NCI-H2196 (cell line): ENCODE data around the gene ATOSB.
"Not testable (repeated sequence)": the region's sequence is repeated elsewhere in the genome, so short reads cannot be mapped to it uniquely, and the experiment has no call there.

Experiments used
- DNase-seq: peaks from one replicate; lab custom pipeline; 2025; ENCODE audit not compliant: unreplicated experiment; lab: John Stamatoyannopoulos, UW

The ATOSB gene, protein sequence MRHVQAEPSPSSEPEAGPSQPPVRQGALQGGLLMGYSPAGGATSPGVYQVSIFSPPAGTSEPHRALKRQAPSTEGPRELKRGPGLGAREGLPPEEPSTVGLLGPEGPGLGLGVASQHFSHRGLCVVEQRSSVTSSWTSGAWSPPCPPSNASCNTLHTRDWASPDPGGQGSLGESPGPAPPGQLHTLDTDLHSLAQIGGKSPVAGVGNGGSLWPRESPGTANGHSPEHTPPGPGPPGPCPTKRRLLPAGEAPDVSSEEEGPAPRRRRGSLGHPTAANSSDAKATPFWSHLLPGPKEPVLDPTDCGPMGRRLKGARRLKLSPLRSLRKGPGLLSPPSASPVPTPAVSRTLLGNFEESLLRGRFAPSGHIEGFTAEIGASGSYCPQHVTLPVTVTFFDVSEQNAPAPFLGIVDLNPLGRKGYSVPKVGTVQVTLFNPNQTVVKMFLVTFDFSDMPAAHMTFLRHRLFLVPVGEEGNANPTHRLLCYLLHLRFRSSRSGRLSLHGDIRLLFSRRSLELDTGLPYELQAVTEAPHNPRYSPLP

DNA sequence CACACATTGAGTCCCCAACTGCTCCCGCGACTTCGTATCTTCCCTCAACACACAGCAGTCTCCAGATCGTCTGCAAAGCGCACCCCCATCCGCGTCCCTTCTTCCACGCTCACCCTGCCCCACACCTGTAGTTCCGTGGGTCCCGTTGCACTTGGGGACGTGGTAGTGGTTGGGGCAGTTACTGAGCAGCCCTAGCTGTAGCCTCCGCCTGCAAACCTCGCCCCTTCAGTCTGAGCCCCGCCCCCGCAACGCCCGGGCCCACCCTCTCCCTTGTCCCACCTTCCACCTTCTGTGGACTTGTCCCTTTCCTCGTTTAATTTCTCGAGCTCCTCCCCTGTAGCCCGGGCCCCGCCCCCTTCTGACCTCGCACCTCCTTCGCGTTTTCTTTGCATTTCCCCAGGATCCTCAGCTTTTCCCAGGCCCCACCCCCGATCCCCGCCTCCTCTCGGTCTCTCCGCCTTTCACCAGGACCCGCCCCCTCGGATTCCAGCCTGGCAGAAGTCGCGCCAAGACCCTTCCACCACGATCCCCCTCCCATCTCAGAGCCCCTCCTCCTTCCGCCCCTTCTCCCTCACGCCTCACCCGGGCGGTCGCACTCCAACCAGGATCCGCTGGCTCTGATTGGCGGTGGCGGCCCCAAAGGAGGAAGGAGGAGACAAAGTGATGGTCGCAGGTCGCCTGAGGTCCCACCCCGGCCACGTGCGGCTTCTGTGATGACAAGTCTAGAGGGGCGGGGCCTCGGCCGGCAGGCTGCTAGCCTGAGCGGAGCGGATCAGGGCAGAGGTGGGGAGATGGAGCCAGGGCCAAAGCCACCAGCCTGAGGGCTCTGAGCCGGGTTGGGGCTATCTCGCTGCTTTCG, at the start of gene ATOSB:
Gene ATOSB, minus strand, starts transcription at position 183 of the 859 bp plus-strand sequence. CDS start 7,588 bp downstream, outside the sequence.
- DNase-seq, result peak; percentile 95

DNA sequence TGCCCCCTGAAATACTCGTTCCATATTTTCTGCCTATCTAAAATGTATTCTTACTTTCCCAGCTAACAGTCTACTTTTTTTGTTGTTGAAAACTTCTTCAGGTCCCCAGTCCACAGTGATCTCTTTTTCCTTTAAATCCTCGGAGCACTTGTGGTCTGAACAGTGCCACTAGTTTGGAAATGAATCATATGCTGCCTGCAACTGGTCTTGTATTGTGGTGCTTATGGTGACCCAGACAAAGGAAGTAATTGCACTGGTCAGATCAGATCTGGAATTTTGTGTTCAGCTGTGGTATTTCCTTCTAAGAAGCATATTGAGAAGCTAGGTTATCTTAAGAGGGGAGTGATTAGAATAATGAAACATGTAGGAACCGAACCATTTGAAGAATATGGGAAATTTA, 49.0 kb upstream of the ATOSB start:
- DNase-seq, result no peak

DNA sequence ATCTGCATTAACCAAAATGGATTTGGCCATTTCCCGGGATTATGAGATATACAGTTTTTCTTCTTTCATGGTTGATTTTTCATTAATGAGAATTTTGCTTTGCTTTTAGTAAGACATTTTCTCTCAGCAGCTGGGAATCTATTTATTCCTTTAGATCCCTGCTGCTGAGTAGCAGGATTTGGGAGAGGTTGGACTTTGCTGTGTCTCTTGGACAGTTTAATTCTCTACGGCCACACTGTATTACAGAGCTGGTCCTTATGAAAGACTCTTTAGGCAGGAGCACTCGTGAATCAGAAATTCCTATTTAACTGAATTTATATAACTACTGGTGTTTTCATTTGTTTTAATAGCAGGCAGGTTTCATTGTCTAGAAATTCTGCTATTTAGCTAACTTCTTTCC, 47.8 kb upstream of the ATOSB start:
- DNase-seq, result no peak

DNA sequence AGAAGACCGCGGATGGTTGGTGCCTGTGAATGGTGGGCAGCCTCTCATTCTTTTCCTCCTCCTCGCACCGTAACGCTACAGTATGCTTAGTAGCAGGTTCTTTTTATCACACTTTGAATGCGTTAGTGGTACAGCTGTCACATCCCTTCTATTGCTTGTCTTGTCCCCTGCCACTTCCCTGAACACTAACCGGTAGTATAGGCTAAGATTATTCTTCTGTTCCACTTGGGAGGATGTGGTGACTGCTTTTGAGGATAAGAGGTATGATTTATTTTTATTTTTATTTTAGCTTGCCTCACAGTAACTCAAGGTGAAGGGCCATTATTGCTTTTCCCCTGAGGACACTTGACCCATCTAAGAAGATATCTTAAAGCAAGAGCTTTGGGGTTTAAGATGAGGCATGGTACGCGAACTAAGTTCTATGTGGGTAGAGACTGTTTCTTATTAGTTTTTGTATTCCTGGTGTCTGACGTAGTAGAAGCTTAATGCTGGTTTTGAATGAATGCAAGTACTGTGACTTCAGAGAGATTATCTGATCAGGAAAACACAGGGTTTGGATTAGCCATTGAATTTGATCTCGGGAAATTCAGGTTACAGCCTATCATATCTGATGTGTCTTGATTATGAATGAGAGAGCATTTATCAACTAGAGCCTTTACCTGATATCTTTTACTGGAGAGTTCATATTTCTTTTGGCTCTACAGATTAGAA, 47.1 kb upstream of the ATOSB start:
- DNase-seq, result no peak

DNA sequence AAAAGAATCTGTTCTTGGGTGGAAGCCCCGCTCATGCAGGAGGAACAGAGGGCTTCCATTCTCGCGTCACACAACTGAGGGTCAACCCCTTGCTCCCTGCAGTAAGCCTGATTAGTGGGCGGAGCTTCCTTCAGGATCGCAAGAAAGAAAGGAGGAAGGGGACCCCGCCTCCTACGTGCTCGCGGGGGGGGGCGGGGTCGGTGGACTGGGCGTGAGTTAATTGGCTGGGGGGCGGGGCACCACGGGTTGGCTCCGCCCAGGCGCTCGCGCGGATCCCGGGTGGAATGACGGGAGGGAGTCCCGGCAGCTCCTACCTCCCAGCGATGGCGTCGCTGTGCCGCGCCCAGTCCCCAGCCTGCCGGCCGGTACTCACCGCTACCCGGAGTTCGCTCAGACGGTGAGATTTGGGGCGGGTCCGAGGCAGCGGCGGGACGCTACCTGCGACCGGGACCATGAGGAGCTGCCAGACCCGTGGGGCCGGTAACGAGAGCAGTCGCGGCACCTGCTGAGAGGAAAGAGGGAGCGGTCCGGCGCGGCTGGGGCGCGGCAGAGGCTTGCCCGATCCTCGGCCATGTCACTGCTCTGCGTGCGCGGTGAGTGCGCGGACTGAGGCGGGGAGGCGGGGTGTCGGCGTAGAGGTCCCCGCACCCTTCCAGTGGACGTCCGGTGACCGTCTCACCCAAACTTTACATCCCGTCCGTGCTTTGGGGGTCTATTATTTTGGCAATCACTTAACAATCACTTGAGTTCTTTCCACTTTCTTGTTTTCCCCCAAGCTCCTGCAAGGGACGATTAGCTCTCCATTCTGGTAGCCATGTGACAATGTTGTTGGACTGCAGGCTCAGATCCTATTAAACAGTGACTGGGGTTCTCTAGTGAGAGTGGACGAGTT, 46.3 kb upstream of the ATOSB start, which contains the start of gene UNC13B:
Gene UNC13B, plus strand, starts transcription at position 297 of the 892 bp plus-strand sequence. Its CDS starts 275 bp downstream, at position 572.
- DNase-seq, result peak; percentile 89

DNA sequence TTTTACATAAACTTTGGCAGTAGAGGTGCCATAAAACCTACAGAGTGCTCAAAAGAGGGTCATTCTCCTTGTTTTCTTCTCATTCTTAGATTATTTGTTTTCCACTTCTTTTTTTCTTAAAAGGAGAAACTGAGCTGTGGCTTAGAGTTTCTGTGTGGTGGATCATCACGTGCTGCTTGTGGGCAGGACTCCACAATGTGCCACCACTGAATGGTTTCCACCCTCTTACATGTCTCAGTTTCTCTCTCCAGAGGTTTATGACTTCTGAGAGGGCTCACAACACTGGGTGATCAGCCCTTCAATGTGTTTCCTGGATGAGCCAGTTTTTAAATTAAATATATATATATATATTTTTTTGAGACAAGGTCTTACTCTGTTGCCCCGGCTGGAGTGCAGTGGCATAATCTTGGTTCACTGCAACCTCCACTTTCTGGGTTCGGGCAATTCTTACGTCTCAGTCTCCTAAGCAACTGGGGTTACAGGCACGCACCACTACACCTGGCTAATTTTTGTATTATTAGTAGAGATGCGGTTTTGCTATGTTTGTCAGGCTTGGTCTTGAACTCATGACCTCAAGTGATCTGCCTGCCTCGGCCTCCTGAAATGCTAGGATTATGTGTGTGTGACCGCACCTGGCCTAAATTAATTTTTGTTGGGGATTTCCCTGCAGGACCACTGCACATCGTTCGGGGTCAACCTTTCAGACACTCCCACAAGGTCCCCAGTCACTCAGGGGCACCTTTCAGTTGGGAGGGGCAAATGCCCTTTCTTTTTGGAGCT, 43.0 kb upstream of the ATOSB start:
- no peak for DNase-seq

DNA sequence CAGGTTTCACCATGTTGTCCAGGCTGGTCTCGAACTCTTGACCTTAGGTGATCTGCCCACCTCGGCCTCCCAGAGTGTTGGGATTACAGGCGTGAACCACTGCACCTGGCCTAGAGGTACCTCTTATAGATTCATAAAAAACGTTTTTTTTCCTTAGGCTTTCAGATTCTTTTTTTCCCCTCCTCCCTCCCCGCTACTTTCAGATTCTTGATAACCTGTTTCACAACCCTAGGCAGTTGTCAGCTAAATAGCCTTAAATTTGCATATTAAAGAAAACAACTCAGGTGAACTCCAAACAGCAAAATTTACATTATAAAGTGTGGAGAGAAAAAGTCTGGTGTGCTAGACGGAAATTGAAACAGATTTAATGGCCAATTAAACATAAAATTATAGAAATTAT, 42.2 kb upstream of the ATOSB start:
- not testable (repeated sequence) for DNase-seq

DNA sequence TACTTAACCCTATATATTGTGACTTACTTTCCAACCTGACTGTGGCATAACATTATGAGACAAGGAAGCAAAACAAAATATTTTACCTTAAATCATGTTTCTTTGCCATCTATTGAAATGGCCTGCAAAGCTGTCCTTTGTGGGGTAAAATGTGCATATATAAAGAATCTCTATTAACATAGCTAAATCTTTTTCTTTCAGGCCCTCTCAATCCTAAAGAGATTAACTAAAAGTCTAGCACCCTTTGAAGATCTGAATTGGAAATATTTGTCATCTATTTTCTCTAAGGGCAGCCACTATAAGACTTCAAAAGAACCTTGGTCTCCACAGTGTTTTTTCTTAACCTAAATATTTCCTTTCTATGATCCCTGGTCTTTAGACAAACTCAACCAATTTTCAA, 41.1 kb upstream of the ATOSB start:
- DNase-seq, result no peak

DNA sequence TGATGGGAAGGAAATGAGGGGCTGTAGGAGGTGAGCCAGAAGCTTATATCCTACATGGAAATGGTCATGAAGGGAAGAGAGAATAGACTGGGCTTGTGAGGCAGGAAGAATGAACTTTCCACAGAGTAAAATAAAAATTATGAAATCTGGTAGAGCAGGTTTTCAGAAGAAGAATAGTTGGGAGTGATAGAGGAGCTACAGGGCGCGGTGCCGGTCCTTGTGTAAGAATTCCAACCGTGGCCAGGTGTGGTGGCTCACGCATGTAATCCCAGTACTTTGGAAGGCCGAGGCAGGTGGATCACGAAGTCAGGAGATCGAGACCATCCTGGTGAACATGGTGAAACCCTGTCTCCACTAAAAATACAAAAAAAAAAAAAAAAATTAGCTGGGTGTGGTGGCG, 37.3 kb upstream of the ATOSB start:
- no peak for DNase-seq

DNA sequence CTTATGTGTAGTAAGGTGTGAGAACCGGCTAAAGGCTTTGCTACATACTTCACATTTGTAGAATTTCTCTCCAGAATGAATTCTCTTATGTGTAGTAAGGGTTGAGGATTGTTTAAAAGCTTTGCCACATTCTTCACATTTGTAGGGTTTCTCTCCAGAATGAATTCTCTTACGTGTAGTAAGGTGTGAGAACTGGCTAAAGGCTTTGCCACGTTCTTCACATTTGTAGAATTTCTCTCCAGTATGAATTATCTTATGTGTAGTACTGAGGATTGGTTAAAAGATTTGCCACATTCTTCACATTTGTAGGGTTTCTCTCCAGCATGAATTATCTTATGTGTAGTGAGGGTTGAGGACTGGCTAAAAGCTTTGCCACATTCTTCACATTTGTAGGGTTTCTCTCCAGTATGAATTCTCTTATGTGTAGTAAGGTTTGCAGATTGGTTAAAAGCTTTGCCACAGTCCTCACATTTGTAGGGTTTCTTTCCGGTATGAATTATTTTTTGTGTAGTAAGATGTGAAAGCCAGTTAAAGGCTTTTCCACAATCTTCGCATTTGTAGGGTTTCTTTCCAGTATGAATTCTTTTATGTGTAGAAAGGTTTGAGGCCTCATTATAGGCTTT, 32.4 kb upstream of the ATOSB start:
- DNase-seq, result not testable (repeated sequence)

DNA sequence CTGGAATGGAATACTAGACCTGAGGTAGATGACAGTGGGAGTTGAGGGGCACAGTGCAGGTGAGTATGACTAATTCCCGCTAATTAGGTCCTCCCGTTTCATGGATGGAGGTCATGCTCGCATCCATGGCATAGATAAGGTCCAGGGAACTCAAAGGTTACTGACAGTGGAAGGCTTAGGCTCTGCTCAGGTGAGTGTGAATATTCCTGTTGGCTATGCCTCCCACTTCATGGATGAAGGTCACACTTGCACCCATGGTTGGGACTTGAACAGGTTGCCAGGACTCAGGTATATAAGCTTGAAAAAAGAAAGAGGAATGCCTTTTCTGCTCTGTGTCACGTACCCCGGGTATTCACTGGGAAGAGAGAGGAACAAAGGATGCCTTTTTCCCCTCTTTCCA, 26.4 kb upstream of the ATOSB start:
- no peak for DNase-seq

DNA sequence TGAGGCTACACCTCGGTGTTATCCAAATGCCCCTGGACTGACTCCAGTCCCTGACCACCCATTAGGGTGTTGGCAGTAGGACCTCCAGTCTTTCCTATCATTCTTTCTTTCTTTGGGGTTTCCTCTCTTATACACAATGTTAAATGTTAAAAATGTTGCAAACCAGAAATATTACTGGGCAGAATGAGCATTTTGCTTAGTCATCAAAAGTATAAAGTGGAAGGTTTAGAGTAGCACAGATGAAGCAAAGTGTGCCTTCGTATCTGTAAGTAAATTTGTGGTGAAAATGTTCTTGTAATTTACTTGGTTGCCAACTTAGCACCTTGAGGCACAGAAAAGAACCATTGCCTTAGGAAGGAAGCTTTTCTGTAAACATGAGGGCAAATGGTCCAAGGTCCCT, 24.4 kb upstream of the ATOSB start:
- no peak for DNase-seq

DNA sequence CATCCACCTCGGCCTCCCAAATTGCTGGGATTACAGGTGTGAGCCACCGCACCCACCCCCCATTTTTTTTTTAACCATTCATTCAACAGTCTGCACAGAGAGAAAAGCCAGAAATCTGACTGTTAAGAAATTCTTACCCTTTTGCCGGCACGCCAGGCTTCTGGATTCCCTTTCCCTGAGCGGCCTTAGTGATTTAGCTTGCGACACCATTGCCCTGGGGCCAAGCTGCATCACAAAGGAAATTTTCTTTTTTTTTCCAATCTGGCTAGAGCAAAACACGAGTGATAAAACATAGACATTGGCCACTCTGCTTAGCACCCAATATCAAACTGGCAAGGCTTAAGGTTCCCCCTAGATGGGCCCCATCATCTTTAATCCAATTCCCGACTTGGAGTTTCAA, 21.2 kb upstream of the ATOSB start:
- no peak for DNase-seq

DNA sequence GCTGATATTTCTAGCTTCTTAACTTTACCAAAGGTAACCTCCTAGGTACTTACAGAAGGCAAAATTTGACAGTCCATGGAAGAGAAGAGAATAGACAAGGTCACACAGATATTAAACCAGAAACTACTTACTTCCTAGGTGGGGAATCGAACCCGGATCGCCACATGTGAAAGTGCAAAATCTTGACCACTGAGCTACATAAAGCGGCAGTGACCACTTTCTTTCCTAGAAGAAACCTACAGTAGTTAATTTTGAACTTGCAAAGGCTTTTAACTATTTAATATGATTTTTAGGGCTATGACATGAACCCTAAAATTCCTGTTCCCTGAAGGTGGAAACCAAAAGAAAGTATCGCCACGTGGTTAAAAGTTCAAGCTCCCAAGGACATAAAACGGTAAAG, 20.3 kb upstream of the ATOSB start:
- no peak for DNase-seq

DNA sequence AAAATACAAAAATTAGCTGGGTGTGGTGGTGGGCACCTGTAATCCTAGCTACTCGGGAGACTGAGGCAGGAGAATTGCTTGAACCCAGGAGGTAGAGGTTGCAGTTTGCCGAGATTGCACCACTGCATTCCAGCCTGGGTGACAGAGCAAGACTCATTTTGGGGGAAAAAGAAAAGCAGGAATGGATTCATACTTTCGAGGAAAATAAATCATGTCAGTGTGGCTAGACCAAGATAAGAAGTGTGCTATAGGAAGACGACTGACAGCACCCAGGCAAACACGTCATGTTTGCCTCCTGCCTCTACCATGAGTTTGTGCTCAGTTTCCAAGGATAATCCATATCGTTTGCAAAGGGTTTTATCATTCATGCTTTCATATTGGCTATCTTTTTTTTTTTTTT, 19.3 kb upstream of the ATOSB start:
- DNase-seq, result no peak

DNA sequence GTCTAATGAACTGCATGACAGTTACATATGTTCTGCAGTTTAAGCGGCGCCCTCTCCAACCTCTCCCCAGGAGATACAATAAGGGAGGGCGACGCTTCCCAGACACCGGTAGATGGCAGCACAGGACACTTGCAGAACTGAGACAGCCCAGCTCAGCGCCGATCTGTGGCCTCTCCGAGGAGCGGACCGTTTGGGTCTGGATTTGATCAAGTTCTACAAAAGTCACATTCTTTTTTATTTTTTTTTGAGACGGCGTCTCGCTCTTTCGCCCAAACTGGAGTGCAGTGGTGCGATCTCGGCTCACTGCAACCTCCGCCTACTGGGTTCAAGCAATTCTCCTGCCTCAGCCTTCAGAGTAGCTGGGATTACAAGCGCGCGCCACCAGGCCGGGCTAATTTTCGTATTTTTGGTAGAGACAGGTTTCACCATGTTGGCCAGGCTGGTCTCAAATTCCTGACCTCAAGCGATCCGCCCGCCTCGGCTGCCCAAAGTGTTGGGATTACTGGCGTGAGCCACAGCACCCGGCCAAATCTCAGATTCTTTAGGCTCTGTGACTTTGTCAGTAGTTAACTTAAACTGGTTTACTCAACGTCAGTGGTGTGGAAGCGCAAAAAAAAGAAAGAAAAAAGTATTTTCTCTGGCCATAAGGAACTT, 1.4 kb upstream of the ATOSB start:
- DNase-seq, result peak; percentile 85

DNA sequence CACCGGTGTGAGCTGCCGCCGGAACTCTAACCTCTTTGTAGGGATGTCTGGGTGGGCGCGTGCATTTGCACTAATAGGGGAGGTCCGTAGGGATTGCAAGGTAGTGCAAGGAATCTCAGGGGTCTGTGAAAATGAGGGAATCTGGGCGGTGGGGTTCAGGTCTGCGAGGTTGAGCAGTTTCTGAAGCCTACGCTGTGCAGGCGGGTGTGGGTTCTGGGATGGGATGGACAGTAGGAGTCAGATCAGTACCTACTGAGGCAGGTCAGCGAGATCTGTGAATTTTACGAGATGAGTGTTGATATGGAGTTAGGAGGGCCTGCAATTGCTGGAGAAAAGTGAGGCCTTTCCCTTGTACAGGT, 856 bp upstream of the ATOSB start:
- DNase-seq, result no peak

DNA sequence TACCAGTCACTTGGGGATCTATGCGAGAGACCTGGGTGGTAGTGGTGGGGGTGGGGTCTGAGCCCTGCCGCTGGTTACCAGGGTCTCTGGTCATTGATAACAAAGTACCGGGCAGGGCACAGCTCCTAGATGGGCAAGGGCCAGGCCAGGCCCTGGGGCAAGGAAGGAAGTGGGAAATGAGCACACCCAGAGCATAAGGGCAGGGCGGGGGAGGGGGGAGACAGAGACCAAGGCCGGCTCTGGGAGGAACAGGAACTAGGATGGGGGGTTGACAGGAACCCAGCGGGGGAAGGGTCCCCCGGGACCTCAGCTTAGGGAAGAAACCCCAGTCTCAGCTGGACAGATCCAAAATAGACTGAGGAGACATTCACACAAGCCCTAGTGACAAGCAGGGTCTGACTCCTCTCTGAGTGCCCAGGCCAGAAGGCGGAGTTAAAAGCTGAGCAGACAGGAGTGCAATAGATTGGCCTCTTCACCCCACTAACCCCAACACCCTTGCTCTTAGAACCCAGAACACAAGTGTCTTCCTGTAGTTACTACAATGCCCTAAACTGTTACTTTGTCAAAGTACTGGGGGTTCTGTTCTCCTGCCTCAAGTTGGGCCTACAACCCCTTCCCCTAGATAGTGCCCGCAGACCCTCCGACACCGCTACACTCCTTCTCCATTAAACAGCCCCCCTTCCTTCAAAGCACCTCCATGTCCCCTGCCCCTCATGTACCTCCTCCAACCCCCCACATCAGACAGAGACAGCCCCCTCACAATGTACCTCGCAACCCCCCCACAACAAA, 628 bp downstream of the ATOSB start:
- peak; percentile 28 for DNase-seq
